Right ventricle myocardium inferior (tissue), 1 donor: Measurements from ENCODE around the gene DDN. TPM values are rescaled to one million over a fixed set of nuclear protein-coding genes. Genes with fewer than 3 reads are reported as not detected.

Experiments
- ATAC-seq: fragments of 200-7000 bp; cut with Tn5 transposase; one replicate; pipeline ENCODE4 v1.9.1; 2020; ENCODE audit warnings: mild to moderate bottlenecking, moderate library complexity
- DNase-seq: peaks from one replicate; pipeline ENCODE4 v3.0.0; 2021; ENCODE audit errors: missing footprints
- intact Hi-C: fragments of 100-400 bp; cut with DNase I; formaldehyde crosslinking; loops from one replicate; pipeline ENCODE4 v1.11.0; 2022
- total RNA-seq: library from RNA; stranded (reverse); fragmentation: NEBNext Ultra II Directional; extraction: Animal tissue kit (Norgen Biotek cat#: 25700); gene quantifications from one replicate; pipeline ENCODE4 v1.2.1, GENCODE V29; 2021
- donor health status: DM: no; HTN: yes; CAD: no; lungs with severe emphysema.

DDN gene
- total RNA-seq, 1 donor from 2014 or later, result 0.49 TPM

GRCh38 chr12:49032679-49033447, 33.7 kb upstream of the DDN start:
- ATAC-seq, result no peak
- DNase-seq, result no peak
- intact Hi-C loops, result no loop called here

GRCh38 chr12:49032276-49032675, 33.1 kb upstream of the DDN start:
- intact Hi-C loops, result no loop called here
- ATAC-seq (no peak), DNase-seq (no peak)

GRCh38 chr12:49031573-49032161, 32.5 kb upstream of the DDN start:
- intact Hi-C loops, result no loop called here
- ATAC-seq (no peak), DNase-seq (no peak)

- ATAC-seq, result no peak
- no peak for DNase-seq
- intact Hi-C loops, result no loop called here
These were observed 31.8 kb upstream of the DDN start for GRCh38 chr12:49030714-49031572.

GRCh38 chr12:49030119-49030518, 30.9 kb upstream of the DDN start:
- ATAC-seq, result no peak
- intact Hi-C loops, result no loop called here
- DNase-seq, result no peak

- ATAC-seq (no peak), DNase-seq (no peak)
- intact Hi-C loops, result no loop called here
These were observed 29.6 kb upstream of the DDN start for GRCh38 chr12:49028666-49029275.

GRCh38 chr12:49027846-49028555, 28.8 kb upstream of the DDN start:
- DNase-seq, result no peak
- no peak for ATAC-seq
- intact Hi-C loops, result no loop called here

GRCh38 chr12:49026678-49027480, 27.7 kb upstream of the DDN start:
- ATAC-seq (no peak), DNase-seq (no peak)
- intact Hi-C loops, result no loop called here

- intact Hi-C loops, result no loop called here
- no peak for ATAC-seq
- no peak for DNase-seq
These were observed 26.9 kb upstream of the DDN start for GRCh38 chr12:49026101-49026500.

- intact Hi-C loops, result no loop called here
- ATAC-seq (no peak), DNase-seq (no peak)
These were observed 26.3 kb upstream of the DDN start for GRCh38 chr12:49025463-49025862.

- DNase-seq (no peak), ATAC-seq (no peak)
- intact Hi-C loops, result no loop called here
These were observed 25.4 kb upstream of the DDN start for GRCh38 chr12:49024543-49024942.

GRCh38 chr12:49023812-49024211, 24.6 kb upstream of the DDN start:
- intact Hi-C loops, result no loop called here
- DNase-seq, result no peak
- ATAC-seq, result no peak

- no peak for ATAC-seq
- intact Hi-C loops, result no loop called here
- DNase-seq, result no peak
These were observed 23.5 kb upstream of the DDN start for GRCh38 chr12:49022558-49023178.

- intact Hi-C loops, result no loop called here
- no peak for DNase-seq
- no peak for ATAC-seq
These were observed 22.2 kb upstream of the DDN start for GRCh38 chr12:49021292-49021915.

- intact Hi-C loops, result no loop called here
- DNase-seq (no peak), ATAC-seq (no peak)
These were observed 21.3 kb upstream of the DDN start for GRCh38 chr12:49020441-49020840.

- no peak for ATAC-seq
- DNase-seq, result no peak
- intact Hi-C loops, result loop anchor here (2.0 kb wide), 1 partner anchor 41 kb away; the partner anchor contains the start of gene KMT2D
These were observed 20.5 kb upstream of the DDN start for GRCh38 chr12:49019443-49020324.
